Transverse colon (tissue), 4 donors: Measurements from ENCODE around the gene GNPAT.

Experiments used
- EP300 ChIP-seq: sonication (generic); formaldehyde crosslinking; IDR thresholded peaks from one replicate; pipeline ENCODE4 v1.6.1; 2017; ENCODE audit warnings: antibody characterized with exemption, low read depth
- POLR2A ChIP-seq: fragments of 450-650 bp; IDR thresholded peaks from one replicate; pipeline ENCODE4 v1.6.1; 2016; ENCODE audit warnings: antibody characterized with exemption, mild to moderate bottlenecking, moderate library complexity
- POLR2AphosphoS5 ChIP-seq, 3 donors: sonication (generic); formaldehyde crosslinking; IDR thresholded peaks; one replicate each; pipeline ENCODE4 v1.6.1; 2016; ENCODE audit warnings: antibody characterized with exemption in 3 of 3
- TF ChIP-seq, protein P1 (sequence below), 5 experiments: fragments of 200-600 bp in 3 of 5; fragments of 450-650 bp in 2 of 5; sonication (generic) in 3 of 5; IDR thresholded peaks; 1 replicate in 2 of 5; 2 replicates in 3 of 5; pipeline ENCODE4 v1.5.1; 2016 to 2017; ENCODE audit warnings: antibody characterized with exemption in 5 of 5, inconsistent platforms in 3 of 5, mild to moderate bottlenecking in 2 of 5, moderate library complexity in 1 of 5

DNA sequence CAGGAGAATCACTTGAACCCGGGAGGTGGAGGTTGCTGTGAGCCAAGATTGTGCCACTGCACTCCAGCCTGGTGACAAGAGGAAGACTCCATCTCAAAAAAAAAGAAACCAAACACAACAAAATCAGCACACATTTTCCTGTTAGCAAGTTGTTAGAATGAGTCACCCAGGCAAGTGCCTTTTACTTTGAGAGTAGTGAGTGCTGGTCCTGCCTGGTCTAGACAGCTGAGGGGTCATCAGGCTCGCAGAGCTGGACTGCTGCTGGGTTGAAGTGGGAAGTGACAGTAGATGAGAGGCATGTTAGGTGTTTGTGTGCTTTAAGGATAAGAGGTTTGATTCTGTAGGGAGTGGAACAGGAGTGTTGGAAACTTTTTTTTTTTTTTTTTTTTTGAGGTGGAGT is 31.9 kb downstream of the GNPAT start:
- TF ChIP-seq, protein P1, sequence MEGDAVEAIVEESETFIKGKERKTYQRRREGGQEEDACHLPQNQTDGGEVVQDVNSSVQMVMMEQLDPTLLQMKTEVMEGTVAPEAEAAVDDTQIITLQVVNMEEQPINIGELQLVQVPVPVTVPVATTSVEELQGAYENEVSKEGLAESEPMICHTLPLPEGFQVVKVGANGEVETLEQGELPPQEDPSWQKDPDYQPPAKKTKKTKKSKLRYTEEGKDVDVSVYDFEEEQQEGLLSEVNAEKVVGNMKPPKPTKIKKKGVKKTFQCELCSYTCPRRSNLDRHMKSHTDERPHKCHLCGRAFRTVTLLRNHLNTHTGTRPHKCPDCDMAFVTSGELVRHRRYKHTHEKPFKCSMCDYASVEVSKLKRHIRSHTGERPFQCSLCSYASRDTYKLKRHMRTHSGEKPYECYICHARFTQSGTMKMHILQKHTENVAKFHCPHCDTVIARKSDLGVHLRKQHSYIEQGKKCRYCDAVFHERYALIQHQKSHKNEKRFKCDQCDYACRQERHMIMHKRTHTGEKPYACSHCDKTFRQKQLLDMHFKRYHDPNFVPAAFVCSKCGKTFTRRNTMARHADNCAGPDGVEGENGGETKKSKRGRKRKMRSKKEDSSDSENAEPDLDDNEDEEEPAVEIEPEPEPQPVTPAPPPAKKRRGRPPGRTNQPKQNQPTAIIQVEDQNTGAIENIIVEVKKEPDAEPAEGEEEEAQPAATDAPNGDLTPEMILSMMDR (IDR thresholded peaks at IDR 0.05): no peak
- no peak for TF ChIP-seq POLR2AphosphoS5 (IDR thresholded peaks at IDR 0.05)
- TF ChIP-seq POLR2A: no peak
- no peak for TF ChIP-seq EP300
